Spleen (tissue), 11 donors: ENCODE measurements around the gene KCTD13. TPM values are rescaled to one million over a fixed set of nuclear protein-coding genes. Genes with fewer than 3 reads are reported as not detected.

Source experiments
- DNase-seq: peaks from one replicate; pipeline ENCODE4 v3.0.0-alpha.2; 2020
- H3K27ac ChIP-seq, 8 donors: fragments of 200-600 bp; sonication (generic) in 7 of 8; 1 replicate in 4 of 8; 2 replicates in 4 of 8; pipeline versions ENCODE4 v1.5.0 to v1.8.0; 2016 to 2021; ENCODE audit warnings: inconsistent platforms in 4 of 8, mild to moderate bottlenecking in 4 of 8, moderate library complexity in 1 of 8
- H3K27me3 ChIP-seq, 7 donors: fragments of 200-600 bp; sonication (generic) in 6 of 7; replicated peaks in 1 of 7; 1 replicate in 4 of 7; 2 replicates in 3 of 7; pipeline versions ENCODE4 v1.5.0 to v1.8.0; 2016 to 2021; ENCODE audit warnings: inconsistent platforms in 3 of 7, mild to moderate bottlenecking in 1 of 7
- H3K36me3 ChIP-seq, 6 donors: fragments of 200-600 bp; sonication (generic) in 5 of 6; 1 replicate in 4 of 6; 2 replicates in 2 of 6; pipeline versions ENCODE4 v1.5.0 to v1.8.0; 2016 to 2021; ENCODE audit warnings: inconsistent platforms in 2 of 6
- H3K4me1 ChIP-seq, 6 donors: fragments of 200-600 bp; sonication (generic) in 5 of 6; 1 replicate in 3 of 6; 2 replicates in 3 of 6; pipeline versions ENCODE4 v1.5.0 to v1.8.0; 2016 to 2021; ENCODE audit warnings: inconsistent platforms in 3 of 6
- H3K4me3 ChIP-seq, 8 donors: fragments of 200-600 bp; sonication (generic) in 7 of 8; 1 replicate in 4 of 8; 2 replicates in 4 of 8; pipeline versions ENCODE4 v1.5.0 to v1.8.0; 2016 to 2021; ENCODE audit warnings: inconsistent platforms in 4 of 8, mild to moderate bottlenecking in 4 of 8, moderate library complexity in 2 of 8
- H3K9me3 ChIP-seq, 8 donors: fragments of 200-600 bp; sonication (generic) in 7 of 8; 1 replicate in 4 of 8; 2 replicates in 4 of 8; pipeline versions ENCODE4 v1.5.0 to v1.8.0; 2016 to 2021; ENCODE audit warnings: inconsistent platforms in 4 of 8
- POLR2A ChIP-seq, 3 donors: fragments of 450-650 bp; IDR thresholded peaks; one replicate each; pipeline ENCODE4 v1.5.1; 2017; ENCODE audit warnings: antibody characterized with exemption in 3 of 3, mild to moderate bottlenecking in 1 of 3
- POLR2AphosphoS5 ChIP-seq, 3 donors: sonication (generic); formaldehyde crosslinking; IDR thresholded peaks; one replicate each; pipeline ENCODE4 v1.5.1; 2017; ENCODE audit warnings: antibody characterized with exemption in 3 of 3
- WGBS, 5 donors: extraction: QIAGEN DNeasy Blood & Tissue Kit in 3 of 5; methylation state at CpG; one replicate each; pipeline versions ENCODE4 v1.1.5 to v1.1.7; 2013 to 2018; 5-methylcytosine and 5-hydroxymethylcytosine counted together
- intact Hi-C: fragments of 100-400 bp; cut with DNase I; formaldehyde crosslinking; loops from one replicate; pipeline ENCODE4 v1.15.0; 2023; ENCODE audit warnings: low total_unique reads
- polyA plus RNA-seq, 3 donors: library from polyadenylated mRNA; stranded (reverse); fragments of 200-250 nt; gene quantifications; one replicate each; pipeline ENCODE4 v1.2.1, GENCODE V29; 2013
- total RNA-seq, 7 donors: library from RNA; depleted of rRNA in 3 of 7; stranded (reverse); fragments of >200 nt in 3 of 7; fragmentation: NEBNext Ultra II Directional in 4 of 7; extraction: Animal tissue kit (Norgen Biotek cat#: 25700) in 4 of 7; gene quantifications; one replicate each; pipeline versions ENCODE4 v1.1.0 to v1.2.1, GENCODE V29; 2016 to 2021
- TF ChIP-seq, protein P1 (sequence below), 11 experiments: fragments of 200-600 bp in 7 of 11; fragments of 450-650 bp in 4 of 11; sonication (generic) in 4 of 11; IDR thresholded peaks in 8 of 11; conservative IDR thresholded peaks in 3 of 11; 1 replicate in 7 of 11; 2 replicates in 4 of 11; pipeline versions ENCODE4 v1.4.0 to v1.8.0; 2016 to 2021; ENCODE audit warnings: antibody characterized with exemption in 11 of 11, inconsistent platforms in 4 of 11, mild to moderate bottlenecking in 1 of 11
- donor health status: healthy with polysubstance abuse.
- donor health status: DM: no; HTN: no; CAD: no; lungs with moderate emphysema.
- donor health status: DM: no; HTN: no; CAD: no.
- donor health status: Bipolar disorder and iron deficiency.
- donor health status: healthy.
- donor health status: DM: no; HTN: no; CAD: no.
- donor health status: DM: yes; HTN: yes; CAD: no.

The KCTD13 gene
- total and polyA plus RNA-seq, 10 donors, result 11.2 to 59.3 (median 27.8) TPM

DNA sequence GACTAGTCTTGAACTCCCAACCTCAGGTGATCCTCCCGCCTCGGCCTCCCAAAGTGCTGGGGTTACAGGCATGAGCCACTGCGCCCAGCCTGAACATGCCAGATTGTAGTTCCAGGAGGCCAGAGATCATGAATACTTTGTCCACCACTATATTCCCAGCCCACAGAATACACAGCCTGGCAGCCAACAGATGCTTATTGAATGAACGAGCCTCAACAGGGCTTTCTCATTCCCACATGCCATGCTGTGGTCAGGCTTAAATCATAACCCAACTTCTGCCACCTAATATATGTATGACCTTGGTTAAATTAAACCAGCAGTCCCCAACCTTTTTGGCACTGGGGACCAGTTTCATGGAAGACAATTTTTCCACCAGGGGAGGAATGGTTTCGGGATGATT, 32.7 kb upstream of the KCTD13 start:
- H3K4me3 ChIP-seq, result no peak overlapping the region
- H3K9me3 ChIP-seq, result no peaks in the 10 kb centered on the region
- H3K27me3 ChIP-seq, result no peaks in the 10 kb centered on the region
- peaks cover 9 to 24% (median 19%) of the 10 kb centered on the region in 6 donors for H3K4me1 ChIP-seq
- no peak overlapping the region for H3K27ac ChIP-seq
- intact Hi-C loops, result loop anchor here (10.0 kb wide), 1 partner anchor 64 kb away; the partner anchor contains the start of gene SEZ6L2
- no peak for TF ChIP-seq POLR2A (IDR thresholded peaks at IDR 0.05)
- TF ChIP-seq, protein P1, sequence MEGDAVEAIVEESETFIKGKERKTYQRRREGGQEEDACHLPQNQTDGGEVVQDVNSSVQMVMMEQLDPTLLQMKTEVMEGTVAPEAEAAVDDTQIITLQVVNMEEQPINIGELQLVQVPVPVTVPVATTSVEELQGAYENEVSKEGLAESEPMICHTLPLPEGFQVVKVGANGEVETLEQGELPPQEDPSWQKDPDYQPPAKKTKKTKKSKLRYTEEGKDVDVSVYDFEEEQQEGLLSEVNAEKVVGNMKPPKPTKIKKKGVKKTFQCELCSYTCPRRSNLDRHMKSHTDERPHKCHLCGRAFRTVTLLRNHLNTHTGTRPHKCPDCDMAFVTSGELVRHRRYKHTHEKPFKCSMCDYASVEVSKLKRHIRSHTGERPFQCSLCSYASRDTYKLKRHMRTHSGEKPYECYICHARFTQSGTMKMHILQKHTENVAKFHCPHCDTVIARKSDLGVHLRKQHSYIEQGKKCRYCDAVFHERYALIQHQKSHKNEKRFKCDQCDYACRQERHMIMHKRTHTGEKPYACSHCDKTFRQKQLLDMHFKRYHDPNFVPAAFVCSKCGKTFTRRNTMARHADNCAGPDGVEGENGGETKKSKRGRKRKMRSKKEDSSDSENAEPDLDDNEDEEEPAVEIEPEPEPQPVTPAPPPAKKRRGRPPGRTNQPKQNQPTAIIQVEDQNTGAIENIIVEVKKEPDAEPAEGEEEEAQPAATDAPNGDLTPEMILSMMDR (IDR thresholded peaks at IDR 0.05 in 8 of 11, conservative IDR thresholded peaks at IDR 0.05 in 3 of 11), result no peak
- WGBS, 5 donors, result 89 to 97% (median 92%) methylated on average over 5 of the region's 5 CpGs
- H3K36me3 ChIP-seq, result peaks cover 0 to 7% (median 0%) of the 10 kb centered on the region in 6 donors
- DNase-seq, result no peak

DNA sequence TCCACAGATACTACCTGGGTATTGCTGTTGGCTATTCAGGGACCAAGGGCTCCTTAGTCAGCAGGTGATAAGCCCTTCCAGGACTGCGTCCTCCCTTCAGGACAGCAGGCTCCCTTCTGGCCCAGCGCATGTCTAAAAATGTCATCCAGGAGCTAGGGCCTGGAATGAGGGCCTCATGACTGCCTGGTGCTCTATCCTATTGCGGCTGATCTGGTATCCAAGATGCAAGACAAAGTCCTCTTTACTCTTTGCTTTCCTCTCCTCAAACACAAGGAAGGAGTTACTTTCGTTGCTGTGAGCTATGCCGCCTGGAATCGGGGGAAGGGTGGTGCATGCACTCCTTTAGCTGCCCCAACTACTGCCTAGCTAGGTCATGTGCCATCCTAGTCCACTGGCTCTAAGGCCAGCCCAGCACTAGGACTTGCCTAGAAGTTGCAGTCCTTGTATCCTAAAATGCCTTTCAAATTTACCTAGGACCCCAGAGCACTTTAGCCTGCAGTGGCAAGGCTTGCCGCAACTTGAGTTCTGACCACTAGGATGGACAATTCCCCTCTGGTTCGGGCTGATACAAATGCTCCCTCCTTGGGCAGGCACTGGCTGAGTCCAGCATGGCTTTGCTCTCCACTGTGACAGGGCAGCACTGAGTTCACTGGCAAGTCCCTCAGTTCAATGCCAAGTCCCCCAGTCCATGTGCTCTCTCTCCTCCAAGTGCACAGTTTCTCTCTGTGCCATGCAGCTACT, 25.8 kb upstream of the KCTD13 start:
- no peak for DNase-seq
- peaks cover 0 to 16% (median 8%) of the 10 kb centered on the region in 8 donors for H3K9me3 ChIP-seq
- TF ChIP-seq POLR2A (IDR thresholded peaks at IDR 0.05) (no peak), POLR2AphosphoS5 (IDR thresholded peaks at IDR 0.05) (no peak)
- TF ChIP-seq, protein P1 (IDR thresholded peaks at IDR 0.05 in 8 of 11, conservative IDR thresholded peaks at IDR 0.05 in 3 of 11), result no peak
- intact Hi-C loops, result loop anchor here (10.0 kb wide), 1 partner anchor 57 kb away; the partner anchor contains the start of gene SEZ6L2
- H3K27me3 ChIP-seq, result no peaks in the 10 kb centered on the region
- H3K4me3 ChIP-seq, result no peak overlapping the region
- WGBS, 5 donors, result 77 to 98% (median 91%) methylated on average over 7 to 8 of the region's 8 CpGs
- no peaks in the 10 kb centered on the region for H3K4me1 ChIP-seq
- no peaks in the 10 kb centered on the region for H3K36me3 ChIP-seq
- no peak overlapping the region for H3K27ac ChIP-seq

DNA sequence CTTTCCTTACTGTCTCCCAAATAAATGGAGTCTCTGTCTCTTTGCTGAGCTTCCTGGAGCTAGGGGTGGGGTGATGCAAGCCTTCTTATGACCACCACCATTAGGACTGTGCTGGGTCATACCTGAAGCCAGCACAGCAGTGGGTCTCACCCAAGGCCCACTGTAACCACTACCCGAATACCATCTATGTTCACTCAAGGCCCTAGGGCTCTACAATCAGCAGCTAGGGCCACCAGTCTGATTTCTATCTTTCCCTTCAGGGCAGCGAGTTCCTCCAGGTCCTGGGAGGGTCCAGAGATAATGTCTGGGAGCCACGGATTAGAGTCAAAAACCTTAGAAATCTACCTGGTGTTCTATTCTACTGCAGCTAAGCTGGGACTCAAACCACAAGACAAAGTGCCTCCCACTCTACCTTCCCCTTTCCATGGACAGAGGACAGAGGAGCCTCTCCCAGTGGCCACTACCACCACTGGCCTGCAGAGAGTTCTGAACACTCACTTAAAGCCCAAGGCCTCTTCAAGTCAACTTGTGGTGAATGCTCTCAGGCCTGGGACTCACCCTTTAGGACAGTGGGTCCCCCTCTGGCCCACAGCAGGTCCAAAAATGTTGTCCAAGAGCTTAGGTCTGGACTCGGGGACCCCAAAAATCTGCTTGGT, 24.9 kb upstream of the KCTD13 start:
- Histone ChIP-seq H3K9me3 (peaks cover 0 to 16% (median 8%) of the 10 kb centered on the region in 8 donors), H3K27me3 (no peaks in the 10 kb centered on the region), H3K27ac (no peak overlapping the region), H3K36me3 (no peaks in the 10 kb centered on the region), H3K4me3 (no peak overlapping the region), H3K4me1 (no peaks in the 10 kb centered on the region)
- TF ChIP-seq POLR2A (IDR thresholded peaks at IDR 0.05) (no peak), POLR2AphosphoS5 (IDR thresholded peaks at IDR 0.05) (no peak)
- TF ChIP-seq, protein P1 (IDR thresholded peaks at IDR 0.05 in 8 of 11, conservative IDR thresholded peaks at IDR 0.05 in 3 of 11), result no peak
- no peak for DNase-seq
- intact Hi-C loops, result loop anchor here (10.0 kb wide), 1 partner anchor 56 kb away; the partner anchor contains the start of gene SEZ6L2
- WGBS, 5 donors, result 85 to 92% (median 88%) methylated on average over 4 of the region's 4 CpGs

DNA sequence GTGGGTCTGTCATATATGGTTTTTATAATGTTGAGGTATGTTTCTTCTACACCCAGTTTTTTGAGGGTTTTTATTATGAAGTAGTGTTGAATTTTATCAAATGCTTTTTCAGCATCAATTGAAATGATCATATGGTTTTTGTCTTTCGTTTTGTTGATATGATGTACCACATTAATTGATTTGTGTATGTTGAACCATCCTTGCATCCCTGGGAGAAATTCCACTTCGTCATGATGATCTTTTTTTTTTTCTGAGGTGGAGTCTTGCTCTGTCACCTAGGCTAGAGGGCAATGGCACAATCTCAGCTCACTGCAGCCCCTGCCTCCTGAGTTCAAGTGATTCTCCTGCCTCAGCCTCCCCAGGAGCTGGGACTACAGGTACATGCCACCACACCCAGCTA, 21.9 kb upstream of the KCTD13 start:
- intact Hi-C loops, result no loop called here

More for the DNA sequence above, 21.9 kb upstream of the KCTD13 start:
- TF ChIP-seq POLR2A (IDR thresholded peaks at IDR 0.05), result no peak
- no peak for TF ChIP-seq POLR2AphosphoS5 (IDR thresholded peaks at IDR 0.05)
- TF ChIP-seq, protein P1 (IDR thresholded peaks at IDR 0.05 in 8 of 11, conservative IDR thresholded peaks at IDR 0.05 in 3 of 11), result no peak
- DNase-seq, result no peak
- H3K4me3 ChIP-seq, result no peak overlapping the region
- H3K27ac ChIP-seq, result no peak overlapping the region
- peaks cover 0 to 3% (median 0%) of the 10 kb centered on the region in 6 donors for H3K4me1 ChIP-seq
- H3K36me3 ChIP-seq, result no peaks in the 10 kb centered on the region
- 77 to 91% (median 84%) methylated on average over 2 of the region's 2 CpGs for WGBS, 5 donors
- H3K9me3 ChIP-seq, result peaks cover 0 to 16% (median 8%) of the 10 kb centered on the region in 8 donors
- H3K27me3 ChIP-seq, result no peaks in the 10 kb centered on the region
